Endothelial cell of umbilical vein (primary cell): ENCODE data around the gene HTR6. TPM values are rescaled to one million over a fixed set of nuclear protein-coding genes. Genes with fewer than 3 reads are reported as not detected.

Experiments
- BruUV-seq: library from RNA; stranded (reverse); fragments of 400-500 nt; replicated peaks from 2 replicates; lab custom pipeline; 2021; lab: Mats Ljungman, UMichigan
- CTCF ChIA-PET: fragments of 300-600, 350-600 bp; sonication (Branson Sonifier 250); formaldehyde crosslinking; loops from one replicate; lab custom pipeline; 2021; ENCODE audit warnings: antibody characterized with exemption, inconsistent platforms; lab: Charles Lee
- POLR2A ChIA-PET: fragments of 300-600, 350-600 bp; sonication (Branson Sonifier 250); formaldehyde crosslinking; loops from one replicate; lab custom pipeline; 2021; ENCODE audit warnings: antibody characterized with exemption, inconsistent platforms; lab: Charles Lee
- DNase-seq: peaks from one replicate; pipeline ENCODE4 v3.0.0-alpha.2; 2011; ENCODE audit warnings: low read depth, low spot score
- FAIRE-seq: peaks from 2 replicates; lab custom pipeline; 2011; peaks lifted over from hg19 to GRCh38; lab: Jason Lieb, UNC
- H2AFZ ChIP-seq: 2 replicates; pipeline ENCODE4 v1.6.0; 2012; ENCODE audit warnings: low read depth, low read length, control low read depth, inconsistent platforms
- H3K27ac ChIP-seq: 2 replicates; pipeline ENCODE4 v1.5.1; 2011; ENCODE audit warnings: low read depth, mild to moderate bottlenecking, control low read depth, low read length, moderate library complexity; ENCODE audit not compliant: insufficient read depth
- H3K27me3 ChIP-seq, 2 experiments: 2 replicates each; pipeline versions ENCODE4 v1.6.0 to v1.6.1; 2011; ENCODE audit warnings: low read length in 2 of 2, mixed read lengths in 1 of 2; ENCODE audit not compliant: control insufficient read depth in 2 of 2, insufficient read depth in 2 of 2
- H3K36me3 ChIP-seq, 2 experiments: 2 replicates in 1 of 2; 3 replicates in 1 of 2; pipeline ENCODE4 v1.5.1; 2011; ENCODE audit warnings: low read length in 2 of 2, mild to moderate bottlenecking in 1 of 2, moderate library complexity in 1 of 2; ENCODE audit not compliant: control insufficient read depth in 2 of 2, insufficient read depth in 2 of 2; ENCODE audit errors: extremely low read depth in 1 of 2
- H3K4me1 ChIP-seq: 3 replicates; pipeline ENCODE4 v1.5.1; 2011; ENCODE audit warnings: mild to moderate bottlenecking, low read length; ENCODE audit not compliant: control insufficient read depth, insufficient read depth; ENCODE audit errors: extremely low read depth
- H3K4me2 ChIP-seq: 2 replicates; pipeline ENCODE4 v1.6.1; 2011; ENCODE audit warnings: low read length, control low read depth, mixed read lengths; ENCODE audit not compliant: insufficient read depth
- H3K4me3 ChIP-seq, 3 experiments: fragments of 200-600 bp in 1 of 3; sonication (generic), shearing (Covaris generic) in 1 of 3; replicated peaks in 1 of 3; 2 replicates each; pipeline ENCODE4 v1.5.1; 2011 to 2016; ENCODE audit warnings: control low read depth in 3 of 3, low read length in 3 of 3, mild to moderate bottlenecking in 2 of 3, inconsistent platforms in 1 of 3, low read depth in 1 of 3, moderate library complexity in 1 of 3; ENCODE audit not compliant: insufficient read depth in 1 of 3
- H3K79me2 ChIP-seq: 2 replicates; pipeline ENCODE4 v1.6.0; 2012; ENCODE audit warnings: low read length, inconsistent platforms; ENCODE audit not compliant: control insufficient read depth, insufficient read depth
- H3K9ac ChIP-seq: replicated peaks from 2 replicates; pipeline ENCODE3; 2011; ENCODE audit warnings: low read length, control low read depth; ENCODE audit not compliant: insufficient read depth; ENCODE audit errors: extremely low read depth
- H3K9me1 ChIP-seq: replicated peaks from 3 replicates; pipeline ENCODE4 v1.6.0; 2011; ENCODE audit warnings: mild to moderate bottlenecking, low read length; ENCODE audit not compliant: control insufficient read depth, insufficient read depth; ENCODE audit errors: extremely low read depth
- H3K9me3 ChIP-seq: replicated peaks from 2 replicates; pipeline ENCODE4 v1.5.1; 2012; ENCODE audit warnings: low read length, inconsistent platforms; ENCODE audit not compliant: control insufficient read depth, insufficient read depth
- H4K20me1 ChIP-seq: replicated peaks from 2 replicates; pipeline ENCODE3; 2011; ENCODE audit warnings: mild to moderate bottlenecking, low read length; ENCODE audit not compliant: control insufficient read depth, insufficient read depth; ENCODE audit errors: extremely low read depth
- CTCF ChIP-seq, 2 donors: IDR thresholded peaks; 1 replicate in 1 of 2; 2 replicates in 1 of 2; pipeline ENCODE4 v1.5.1; 2011; ENCODE audit warnings: low read length in 2 of 2, mild to moderate bottlenecking in 2 of 2, moderate library complexity in 2 of 2, control low read depth in 1 of 2, inconsistent platforms in 1 of 2, low read depth in 1 of 2; ENCODE audit not compliant: insufficient read depth in 1 of 2; ENCODE audit errors: extremely low read depth in 1 of 2
- EZH2 ChIP-seq: IDR thresholded peaks from 2 replicates; pipeline ENCODE4 v1.6.1; 2012; ENCODE audit warnings: borderline replicate concordance, low read depth, mild to moderate bottlenecking, moderate library complexity, low read length, inconsistent platforms; ENCODE audit not compliant: severe bottlenecking
- FOS ChIP-seq: IDR thresholded peaks from 2 replicates; pipeline ENCODE4 v1.6.1; 2011; ENCODE audit warnings: mild to moderate bottlenecking, low read length, moderate library complexity, borderline replicate concordance; ENCODE audit not compliant: insufficient read depth
- GATA2 ChIP-seq: IDR thresholded peaks from 2 replicates; pipeline ENCODE4 v1.7.0; 2011; ENCODE audit warnings: low read depth, mild to moderate bottlenecking, moderate library complexity, mixed read lengths, low read length; ENCODE audit not compliant: insufficient read length, insufficient read depth
- JUN ChIP-seq: IDR thresholded peaks from 2 replicates; pipeline ENCODE4 v1.6.1; 2011; ENCODE audit warnings: borderline replicate concordance, low read depth; ENCODE audit not compliant: insufficient read length, insufficient read depth
- MAX ChIP-seq: IDR thresholded peaks from 2 replicates; pipeline ENCODE4 v1.6.1; 2011; ENCODE audit not compliant: insufficient read depth, insufficient read length
- MYC ChIP-seq: IDR thresholded peaks from one replicate; pipeline ENCODE4 v1.6.1; 2011; ENCODE audit warnings: mild to moderate bottlenecking, low read depth, low read length
- POLR2A ChIP-seq: IDR thresholded peaks from 2 replicates; pipeline ENCODE4 v1.6.1; 2012; ENCODE audit warnings: low read depth, mild to moderate bottlenecking, control low read depth, low read length
- POLR2AphosphoS5 ChIP-seq: IDR thresholded peaks from 2 replicates; pipeline ENCODE4 v1.6.1; 2012; ENCODE audit warnings: low read depth, mild to moderate bottlenecking, control low read depth, low read length, moderate library complexity; ENCODE audit not compliant: insufficient read depth
- dilution Hi-C: fragments of 300-500 bp; cut with MboI; formaldehyde crosslinking; loops from one replicate; pipeline ENCODE4 v1.15.0; 2019; ENCODE audit warnings: low sequenced_read_pairs; ENCODE audit not compliant: extremely low pct_ligation_motif_present
- intact Hi-C: fragments of 100-400 bp; cut with micrococcal nuclease; formaldehyde crosslinking; loops from one replicate; pipeline ENCODE4 v1.10.0; 2022
- polyA plus RNA-seq, 4 experiments: library from polyadenylated mRNA; depleted of rRNA in 3 of 4; stranded (reverse) in 3 of 4; unstranded in 1 of 4; fragments of >200 nt; gene quantifications; 2 replicates each; pipeline versions ENCODE4 v1.2.1 to v1.2.3, GENCODE V29; 2011 to 2012; ENCODE audit warnings: missing spikeins in 1 of 4
- total RNA-seq: library from RNA; stranded (reverse); gene quantifications from 2 replicates; pipeline ENCODE4 v1.2.3, GENCODE V29; 2021

The HTR6 gene
- total and polyA plus RNA-seq, 2 donors (not counting 3 experiments of a cell fraction or from before 2014, with no cell fraction given), result not detected

DNA sequence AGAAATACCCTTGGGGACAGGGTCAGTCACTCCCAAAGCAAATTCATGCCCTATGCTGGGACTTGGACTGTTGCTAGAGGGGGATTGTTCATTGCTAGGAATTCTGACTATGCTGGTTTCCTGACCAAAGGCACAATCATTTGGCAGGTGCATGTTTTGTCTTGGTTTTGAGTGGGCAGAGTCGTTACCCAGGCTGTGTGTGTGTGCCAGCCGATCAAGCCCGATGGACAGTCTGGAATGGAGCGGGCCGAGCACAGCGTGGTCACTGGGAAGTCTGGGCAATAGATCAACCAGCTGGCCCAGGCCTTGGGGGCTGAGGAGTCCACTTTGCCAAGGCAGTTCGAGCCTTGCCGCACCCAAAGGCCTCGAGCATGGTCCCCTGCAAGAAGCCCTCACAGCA is 60.9 kb downstream of the HTR6 start:
- Histone ChIP-seq H3K4me1 (no peaks in the 10 kb centered on the region), H3K9ac (no peak overlapping the region), H3K4me3 (no peak overlapping the region), H4K20me1 (no peaks in the 10 kb centered on the region), H3K79me2 (no peaks in the 10 kb centered on the region), H3K27me3 (no peaks in the 10 kb centered on the region), H3K36me3 (no peaks in the 10 kb centered on the region), H3K9me1 (no peaks in the 10 kb centered on the region), H3K9me3 (no peaks in the 10 kb centered on the region), H2AFZ (no peak overlapping the region), H3K27ac (no peak overlapping the region), H3K4me2 (no peak overlapping the region)
- no peak for TF ChIP-seq MAX
- no peak for TF ChIP-seq JUN
- no peak for TF ChIP-seq POLR2A
- TF ChIP-seq GATA2, result no peak
- TF ChIP-seq POLR2AphosphoS5, result no peak
- TF ChIP-seq MYC, result no peak
- TF ChIP-seq CTCF (IDR thresholded peaks at IDR 0.05; ENCODE audit: extremely low read depth in 1 of 2, insufficient read depth in 1 of 2, low read depth in 1 of 2, low read length in 2 of 2), result no peak
- no peak for TF ChIP-seq EZH2
- no peak for TF ChIP-seq FOS
- ChIA-PET CTCF (interaction anchor here (0.8 to 2.7 kb wide), 2 partner anchors 10 to 21 kb away, joined by 4 to 12 read pairs; no protein-coding TSS in a partner anchor), POLR2A (no interaction called here)
- DNase-seq (no peak), FAIRE-seq (no peak)
- BruUV-seq, result no TSS peak
- intact Hi-C loops, result no loop called here
- dilution Hi-C loops, result no loop called here
